ENCODE measurements around the gene ANGEL2.
"Not testable (repeated sequence)": the region's sequence is repeated elsewhere in the genome, so short reads cannot be mapped to it uniquely, and the experiment has no call there.

Gene ANGEL2

GRCh38 chr1:213017447-213018273 lies 2.0 kb upstream of the ANGEL2 start:
- DNase-seq (ENCODE audit: low read depth) = no peak

GRCh38 chr1:213014642-213015041 lies 1.0 kb downstream of the ANGEL2 start:
- no peak for DNase-seq (ENCODE audit: low read depth)

- DNase-seq (ENCODE audit: low read depth) = no peak
Observed at GRCh38 chr1:213008564-213008963, 7.1 kb downstream of the ANGEL2 start.

- DNase-seq (ENCODE audit: low read depth) = no peak
Observed at GRCh38 chr1:213003256-213003655, 12.4 kb downstream of the ANGEL2 start.

- no peak for DNase-seq (ENCODE audit: low read depth)
Observed at GRCh38 chr1:212994926-212995325, 20.7 kb downstream of the ANGEL2 start.

- not testable (repeated sequence) for DNase-seq (ENCODE audit: low read depth)
Observed at GRCh38 chr1:212993960-212994359, 21.7 kb downstream of the ANGEL2 start.

- no peak for DNase-seq (ENCODE audit: low read depth)
Observed at GRCh38 chr1:212990276-212990675, 25.4 kb downstream of the ANGEL2 start.

GRCh38 chr1:212987702-212988322 lies 27.9 kb downstream of the ANGEL2 start:
- no peak for DNase-seq (ENCODE audit: low read depth)

- no peak for DNase-seq (ENCODE audit: low read depth)
Observed at GRCh38 chr1:212986551-212986950, 29.1 kb downstream of the ANGEL2 start.

GRCh38 chr1:212984522-212985291 lies 31.0 kb downstream of the ANGEL2 start:
- no peak for DNase-seq (ENCODE audit: low read depth)

- DNase-seq (ENCODE audit: low read depth) = no peak
Observed at GRCh38 chr1:212983482-212983881, 32.2 kb downstream of the ANGEL2 start.

- DNase-seq (ENCODE audit: low read depth) = no peak
Observed at GRCh38 chr1:212982430-212983152, 33.1 kb downstream of the ANGEL2 start.

GRCh38 chr1:212981571-212982328 lies 33.9 kb downstream of the ANGEL2 start:
- no peak for DNase-seq (ENCODE audit: low read depth)

- no peak for DNase-seq (ENCODE audit: low read depth)
Observed at GRCh38 chr1:212981025-212981495, 34.6 kb downstream of the ANGEL2 start.

GRCh38 chr1:212980123-212980785 lies 35.4 kb downstream of the ANGEL2 start:
- DNase-seq (ENCODE audit: low read depth) = no peak

GRCh38 chr1:212979340-212980122 lies 36.1 kb downstream of the ANGEL2 start:
- DNase-seq (ENCODE audit: low read depth) = no peak

- DNase-seq (ENCODE audit: low read depth) = no peak
Observed at GRCh38 chr1:212977781-212978645, 37.7 kb downstream of the ANGEL2 start.

GRCh38 chr1:212976586-212976985 lies 39.1 kb downstream of the ANGEL2 start:
- no peak for DNase-seq (ENCODE audit: low read depth)

Measured in CMK (cell line).